Neutrophil (primary cell): Measurements from ENCODE around the gene SLC39A11.

Experiments
- H3K27ac ChIP-seq: fragments of 200-600 bp; sonication (generic); 2 replicates; pipeline ENCODE4 v1.5.1; 2016; ENCODE audit warnings: mild to moderate bottlenecking, moderate library complexity
- H3K27me3 ChIP-seq: fragments of 200-600 bp; sonication (generic); 2 replicates; pipeline ENCODE4 v1.6.0; 2016; ENCODE audit warnings: mild to moderate bottlenecking
- H3K36me3 ChIP-seq: fragments of 200-600 bp; sonication (generic); 2 replicates; pipeline ENCODE4 v1.5.1; 2017
- H3K4me1 ChIP-seq, 2 experiments: fragments of 200-600 bp in 1 of 2; sonication (generic) in 1 of 2; 1 replicate in 1 of 2; 2 replicates in 1 of 2; pipeline versions ENCODE4 v1.5.1 to v1.6.1; 2013 to 2016; ENCODE audit warnings: low read depth in 1 of 2, low read length in 1 of 2, mild to moderate bottlenecking in 1 of 2, moderate library complexity in 1 of 2; ENCODE audit not compliant: control insufficient read depth in 1 of 2, insufficient read depth in 1 of 2
- H3K4me3 ChIP-seq, 2 experiments: fragments of 200-600 bp in 1 of 2; sonication (generic) in 1 of 2; 1 replicate in 1 of 2; 2 replicates in 1 of 2; pipeline ENCODE4 v1.5.1; 2013 to 2016; ENCODE audit warnings: low read depth in 1 of 2, low read length in 1 of 2, mild to moderate bottlenecking in 1 of 2, moderate library complexity in 1 of 2
- H3K9me3 ChIP-seq: fragments of 200-600 bp; sonication (generic); 2 replicates; pipeline ENCODE4 v1.5.1; 2016
- TF ChIP-seq, protein P1 (sequence below): fragments of 200-600 bp; sonication (generic); IDR thresholded peaks from 2 replicates; pipeline ENCODE4 v1.5.1; 2016; ENCODE audit warnings: antibody characterized with exemption

SLC39A11 gene

DNA sequence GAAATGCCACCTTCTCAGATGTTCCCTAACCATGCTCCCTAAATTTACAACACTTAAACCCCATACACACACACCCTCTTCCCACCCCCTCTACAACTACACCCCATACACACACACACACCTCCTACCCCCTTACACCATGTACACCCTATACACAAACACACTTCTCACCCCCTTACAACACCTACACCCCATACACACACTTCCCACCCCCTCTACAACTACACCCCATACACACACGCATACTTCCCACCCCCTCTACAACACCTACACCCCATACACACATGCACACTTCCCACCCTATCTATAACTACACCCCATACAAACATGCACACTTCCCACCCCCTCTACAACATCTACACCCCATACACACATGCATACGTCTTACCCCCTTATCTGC, 172.0 kb downstream of the SLC39A11 start:
- Histone ChIP-seq H3K4me1 (peaks cover 8% of the 10 kb centered on the region in 2 experiments), H3K4me3 (no peak overlapping the region), H3K36me3 (peaks cover 6% of the 10 kb centered on the region), H3K27ac (no peak overlapping the region), H3K9me3 (no peaks in the 10 kb centered on the region), H3K27me3 (no peaks in the 10 kb centered on the region)
- TF ChIP-seq, protein P1, sequence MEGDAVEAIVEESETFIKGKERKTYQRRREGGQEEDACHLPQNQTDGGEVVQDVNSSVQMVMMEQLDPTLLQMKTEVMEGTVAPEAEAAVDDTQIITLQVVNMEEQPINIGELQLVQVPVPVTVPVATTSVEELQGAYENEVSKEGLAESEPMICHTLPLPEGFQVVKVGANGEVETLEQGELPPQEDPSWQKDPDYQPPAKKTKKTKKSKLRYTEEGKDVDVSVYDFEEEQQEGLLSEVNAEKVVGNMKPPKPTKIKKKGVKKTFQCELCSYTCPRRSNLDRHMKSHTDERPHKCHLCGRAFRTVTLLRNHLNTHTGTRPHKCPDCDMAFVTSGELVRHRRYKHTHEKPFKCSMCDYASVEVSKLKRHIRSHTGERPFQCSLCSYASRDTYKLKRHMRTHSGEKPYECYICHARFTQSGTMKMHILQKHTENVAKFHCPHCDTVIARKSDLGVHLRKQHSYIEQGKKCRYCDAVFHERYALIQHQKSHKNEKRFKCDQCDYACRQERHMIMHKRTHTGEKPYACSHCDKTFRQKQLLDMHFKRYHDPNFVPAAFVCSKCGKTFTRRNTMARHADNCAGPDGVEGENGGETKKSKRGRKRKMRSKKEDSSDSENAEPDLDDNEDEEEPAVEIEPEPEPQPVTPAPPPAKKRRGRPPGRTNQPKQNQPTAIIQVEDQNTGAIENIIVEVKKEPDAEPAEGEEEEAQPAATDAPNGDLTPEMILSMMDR: no peak

DNA sequence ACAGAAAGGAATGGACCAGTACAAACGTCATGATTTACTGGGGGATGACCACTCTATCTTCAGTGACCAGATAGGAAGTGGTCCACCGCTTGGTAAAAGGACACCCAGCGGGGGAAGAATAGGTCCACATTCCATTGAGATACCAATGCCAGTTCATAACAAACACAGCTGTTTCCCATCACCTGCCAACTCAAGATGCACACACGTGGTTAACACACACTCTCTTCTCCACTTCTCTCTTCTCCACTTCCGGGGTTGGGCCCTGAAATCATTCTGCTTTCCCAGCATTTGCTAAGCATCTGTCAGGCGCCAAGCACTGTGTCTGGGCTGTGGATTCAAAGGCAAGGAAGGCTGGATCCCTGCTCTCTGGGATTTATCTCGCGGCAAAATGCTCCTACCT, 175.5 kb downstream of the SLC39A11 start:
- no peaks in the 10 kb centered on the region for H3K9me3 ChIP-seq
- H3K4me3 ChIP-seq: no peak overlapping the region
- H3K4me1 ChIP-seq: no peaks in the 10 kb centered on the region
- no peaks in the 10 kb centered on the region for H3K36me3 ChIP-seq
- no peaks in the 10 kb centered on the region for H3K27me3 ChIP-seq
- TF ChIP-seq, protein P1: no peak
- no peak overlapping the region for H3K27ac ChIP-seq

- TF ChIP-seq, protein P1: no peak
- Histone ChIP-seq H3K9me3 (no peaks in the 10 kb centered on the region), H3K4me3 (no peak overlapping the region), H3K27ac (no peak overlapping the region), H3K36me3 (no peaks in the 10 kb centered on the region), H3K4me1 (no peaks in the 10 kb centered on the region), H3K27me3 (no peaks in the 10 kb centered on the region)
Observed at GRCh38 chr17:72915625-72916081, 176.8 kb downstream of the SLC39A11 start.

GRCh38 chr17:72913142-72913682, 179.3 kb downstream of the SLC39A11 start:
- H3K27ac ChIP-seq: no peak overlapping the region
- no peaks in the 10 kb centered on the region for H3K27me3 ChIP-seq
- TF ChIP-seq, protein P1: no peak
- H3K4me1 ChIP-seq: no peaks in the 10 kb centered on the region
- H3K4me3 ChIP-seq: no peak overlapping the region
- H3K9me3 ChIP-seq: no peaks in the 10 kb centered on the region
- peaks cover 13% of the 10 kb centered on the region for H3K36me3 ChIP-seq

GRCh38 chr17:72906306-72906705, 186.2 kb downstream of the SLC39A11 start:
- TF ChIP-seq, protein P1: no peak
- Histone ChIP-seq H3K9me3 (no peaks in the 10 kb centered on the region), H3K27ac (no peak overlapping the region), H3K27me3 (no peaks in the 10 kb centered on the region), H3K4me3 (no peak overlapping the region), H3K36me3 (peaks cover 36% of the 10 kb centered on the region), H3K4me1 (no peaks in the 10 kb centered on the region)
